ENCODE data around the gene LRRC4C. TPM values are rescaled to one million over a fixed set of nuclear protein-coding genes. Genes with fewer than 3 reads are reported as not detected.
A peak's percentile ranks its signal among the peaks of the same experiment; 100 is the strongest.

The LRRC4C gene
- total and polyA plus RNA-seq, 2 donors (not counting 1 experiment from before 2014, with no cell fraction given): under 0.01 to 0.02 TPM

GRCh38 chr11:40133498-40133897 lies 1326.0 kb downstream of the LRRC4C start:
- DNase-seq (ENCODE audit: low read depth in 2 of 2): peak in 1 of 2 donors; percentile 79
- Histone ChIP-seq H3K27me3 (ENCODE audit: control insufficient read depth, insufficient read depth, low read length) (no peaks in the 10 kb centered on the region), H3K9me3 (ENCODE audit: control insufficient read depth, insufficient read depth, low read depth, low read length) (no peaks in the 10 kb centered on the region), H3K4me1 (ENCODE audit: control insufficient read depth, extremely low read depth, insufficient read depth, low read length) (no peaks in the 10 kb centered on the region), H3K4me3 (replicated peaks in 1 of 4; ENCODE audit: control extremely low read depth in 1 of 4, insufficient read depth in 1 of 4, low read depth in 3 of 4, low read length in 4 of 4) (no peak overlapping the region), H3K27ac (ENCODE audit: insufficient read depth, low read length) (no peak overlapping the region), H3K36me3 (ENCODE audit: control insufficient read depth, insufficient read depth, low read length) (no peaks in the 10 kb centered on the region), H3K79me2 (ENCODE audit: control insufficient read depth, insufficient read depth, low read length) (no peaks in the 10 kb centered on the region), H3K4me2 (ENCODE audit: extremely low read depth, insufficient read depth, low read length) (no peak overlapping the region), H2AFZ (ENCODE audit: low read length) (no peak overlapping the region), H4K20me1 (ENCODE audit: control insufficient read depth, extremely low read depth, insufficient read depth, low read length) (no peaks in the 10 kb centered on the region), H3K9ac (ENCODE audit: insufficient read depth, low read length) (no peak overlapping the region)
- TF ChIP-seq EZH2 (IDR thresholded peaks at IDR 0.05; ENCODE audit: low read length, missing control alignments) (no peak), CTCF (conservative IDR thresholded peaks at IDR 0.05 in 1 of 2, IDR thresholded peaks at IDR 0.05 in 1 of 2; ENCODE audit: low read depth in 1 of 2, low read length in 2 of 2) (no peak)

GRCh38 chr11:40132912-40133311 lies 1326.5 kb downstream of the LRRC4C start:
- H3K36me3 ChIP-seq (ENCODE audit: control insufficient read depth, insufficient read depth, low read length): no peaks in the 10 kb centered on the region
- no peaks in the 10 kb centered on the region for H3K4me1 ChIP-seq (ENCODE audit: control insufficient read depth, extremely low read depth, insufficient read depth, low read length)
- TF ChIP-seq EZH2 (IDR thresholded peaks at IDR 0.05; ENCODE audit: low read length, missing control alignments): no peak
- no peak for TF ChIP-seq CTCF (conservative IDR thresholded peaks at IDR 0.05 in 1 of 2, IDR thresholded peaks at IDR 0.05 in 1 of 2; ENCODE audit: low read depth in 1 of 2, low read length in 2 of 2)
- H3K4me3 ChIP-seq (replicated peaks in 1 of 4; ENCODE audit: control extremely low read depth in 1 of 4, insufficient read depth in 1 of 4, low read depth in 3 of 4, low read length in 4 of 4): no peak overlapping the region
- no peak overlapping the region for H3K9ac ChIP-seq (ENCODE audit: insufficient read depth, low read length)
- H3K27ac ChIP-seq (ENCODE audit: insufficient read depth, low read length): no peak overlapping the region
- no peaks in the 10 kb centered on the region for H3K9me3 ChIP-seq (ENCODE audit: control insufficient read depth, insufficient read depth, low read depth, low read length)
- H3K4me2 ChIP-seq (ENCODE audit: extremely low read depth, insufficient read depth, low read length): no peak overlapping the region
- H4K20me1 ChIP-seq (ENCODE audit: control insufficient read depth, extremely low read depth, insufficient read depth, low read length): no peaks in the 10 kb centered on the region
- no peaks in the 10 kb centered on the region for H3K27me3 ChIP-seq (ENCODE audit: control insufficient read depth, insufficient read depth, low read length)
- no peak overlapping the region for H2AFZ ChIP-seq (ENCODE audit: low read length)
- H3K79me2 ChIP-seq (ENCODE audit: control insufficient read depth, insufficient read depth, low read length): no peaks in the 10 kb centered on the region
- peak in 1 of 2 donors; percentile 87 for DNase-seq (ENCODE audit: low read depth in 2 of 2)

- Histone ChIP-seq H3K9me3 (ENCODE audit: control insufficient read depth, insufficient read depth, low read depth, low read length) (no peaks in the 10 kb centered on the region), H3K36me3 (ENCODE audit: control insufficient read depth, insufficient read depth, low read length) (no peaks in the 10 kb centered on the region), H3K79me2 (ENCODE audit: control insufficient read depth, insufficient read depth, low read length) (no peaks in the 10 kb centered on the region), H3K4me1 (ENCODE audit: control insufficient read depth, extremely low read depth, insufficient read depth, low read length) (no peaks in the 10 kb centered on the region), H3K27me3 (ENCODE audit: control insufficient read depth, insufficient read depth, low read length) (no peaks in the 10 kb centered on the region), H3K27ac (ENCODE audit: insufficient read depth, low read length) (no peak overlapping the region), H4K20me1 (ENCODE audit: control insufficient read depth, extremely low read depth, insufficient read depth, low read length) (no peaks in the 10 kb centered on the region), H3K9ac (ENCODE audit: insufficient read depth, low read length) (no peak overlapping the region), H2AFZ (ENCODE audit: low read length) (no peak overlapping the region), H3K4me2 (ENCODE audit: extremely low read depth, insufficient read depth, low read length) (no peak overlapping the region), H3K4me3 (replicated peaks in 1 of 4; ENCODE audit: control extremely low read depth in 1 of 4, insufficient read depth in 1 of 4, low read depth in 3 of 4, low read length in 4 of 4) (no peak overlapping the region)
- TF ChIP-seq CTCF (conservative IDR thresholded peaks at IDR 0.05 in 1 of 2, IDR thresholded peaks at IDR 0.05 in 1 of 2; ENCODE audit: low read depth in 1 of 2, low read length in 2 of 2): no peak
- TF ChIP-seq EZH2 (IDR thresholded peaks at IDR 0.05; ENCODE audit: low read length, missing control alignments): no peak
- DNase-seq (ENCODE audit: low read depth in 2 of 2): peak in 1 of 2 donors; percentile 11
Measured at GRCh38 chr11:40130427-40130826, 1329.0 kb downstream of the LRRC4C start.

Data from fibroblast of lung (primary cell).